ENCODE results near the gene C1orf146.

DNA sequence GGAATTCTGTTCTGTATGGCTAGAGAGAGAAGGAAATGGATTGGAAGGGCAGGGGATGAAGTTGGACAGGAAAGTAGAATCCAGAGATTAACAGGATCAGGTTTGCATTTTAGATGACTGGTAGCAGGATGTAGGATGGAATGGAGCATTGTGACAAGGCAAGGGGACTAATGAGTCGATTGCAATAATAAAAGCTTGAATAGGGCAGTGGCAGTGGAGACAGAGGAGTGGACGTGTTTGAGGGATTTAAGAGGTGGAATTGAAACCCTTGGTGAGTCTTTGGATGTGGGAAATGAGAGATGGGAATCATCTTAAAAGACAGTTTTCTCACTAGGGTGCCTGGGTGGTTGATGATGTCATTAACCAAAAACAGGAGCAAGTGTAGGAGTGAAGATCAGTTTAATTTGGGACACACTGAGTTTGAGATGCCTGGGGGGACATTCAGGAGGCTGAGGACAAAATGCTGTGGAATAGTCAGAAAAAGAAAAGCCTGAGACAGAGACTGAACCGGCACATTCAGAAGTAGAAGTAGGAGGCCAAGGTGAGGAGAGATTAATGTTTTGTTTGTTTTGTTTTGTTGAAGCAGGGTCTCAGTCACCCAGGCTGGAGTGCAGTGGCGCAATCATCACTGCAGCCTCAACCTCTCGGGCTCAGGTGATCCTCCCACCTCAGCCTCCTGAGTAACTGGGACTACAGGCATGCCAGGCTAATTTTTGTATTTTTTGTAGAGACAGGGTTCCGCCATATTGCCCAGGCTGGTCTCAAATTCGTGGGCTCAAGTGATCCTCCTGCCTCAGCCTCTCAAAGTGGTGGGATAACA is 29.1 kb upstream of the C1orf146 start:
- TF ChIP-seq RAD21 (IDR thresholded peaks at IDR 0.05; ENCODE audit: low read length) (no peak), SMC3 (IDR thresholded peaks at IDR 0.05; ENCODE audit: low read depth, low read length) (no peak), POLR2A (IDR thresholded peaks at IDR 0.05; ENCODE audit: low read depth, low read length) (no peak), BHLHE40 (IDR thresholded peaks at IDR 0.05; ENCODE audit: low read depth, low read length) (no peak), CEBPB (IDR thresholded peaks at IDR 0.05; ENCODE audit: low read depth, low read length) (no peak), FOS (IDR thresholded peaks at IDR 0.05; ENCODE audit: low read depth, low read length) (no peak), NFE2L2 (IDR thresholded peaks at IDR 0.05; ENCODE audit: low read depth, low read length) (no peak), RFX5 (IDR thresholded peaks at IDR 0.05; ENCODE audit: low read depth, low read length) (no peak), MAFK (IDR thresholded peaks at IDR 0.05; ENCODE audit: low read depth, low read length) (no peak), RCOR1 (IDR thresholded peaks at IDR 0.05; ENCODE audit: insufficient replicate concordance, low read length) (no peak), CHD1 (IDR thresholded peaks at IDR 0.05; ENCODE audit: low read depth, low read length) (no peak), MAZ (IDR thresholded peaks at IDR 0.05; ENCODE audit: borderline replicate concordance, low read depth, low read length) (no peak)
- TF ChIP-seq, protein P1, sequence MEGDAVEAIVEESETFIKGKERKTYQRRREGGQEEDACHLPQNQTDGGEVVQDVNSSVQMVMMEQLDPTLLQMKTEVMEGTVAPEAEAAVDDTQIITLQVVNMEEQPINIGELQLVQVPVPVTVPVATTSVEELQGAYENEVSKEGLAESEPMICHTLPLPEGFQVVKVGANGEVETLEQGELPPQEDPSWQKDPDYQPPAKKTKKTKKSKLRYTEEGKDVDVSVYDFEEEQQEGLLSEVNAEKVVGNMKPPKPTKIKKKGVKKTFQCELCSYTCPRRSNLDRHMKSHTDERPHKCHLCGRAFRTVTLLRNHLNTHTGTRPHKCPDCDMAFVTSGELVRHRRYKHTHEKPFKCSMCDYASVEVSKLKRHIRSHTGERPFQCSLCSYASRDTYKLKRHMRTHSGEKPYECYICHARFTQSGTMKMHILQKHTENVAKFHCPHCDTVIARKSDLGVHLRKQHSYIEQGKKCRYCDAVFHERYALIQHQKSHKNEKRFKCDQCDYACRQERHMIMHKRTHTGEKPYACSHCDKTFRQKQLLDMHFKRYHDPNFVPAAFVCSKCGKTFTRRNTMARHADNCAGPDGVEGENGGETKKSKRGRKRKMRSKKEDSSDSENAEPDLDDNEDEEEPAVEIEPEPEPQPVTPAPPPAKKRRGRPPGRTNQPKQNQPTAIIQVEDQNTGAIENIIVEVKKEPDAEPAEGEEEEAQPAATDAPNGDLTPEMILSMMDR (conservative IDR thresholded peaks at IDR 0.05; ENCODE audit: low read depth, low read length): no peak
- TF ChIP-seq, protein P2, sequence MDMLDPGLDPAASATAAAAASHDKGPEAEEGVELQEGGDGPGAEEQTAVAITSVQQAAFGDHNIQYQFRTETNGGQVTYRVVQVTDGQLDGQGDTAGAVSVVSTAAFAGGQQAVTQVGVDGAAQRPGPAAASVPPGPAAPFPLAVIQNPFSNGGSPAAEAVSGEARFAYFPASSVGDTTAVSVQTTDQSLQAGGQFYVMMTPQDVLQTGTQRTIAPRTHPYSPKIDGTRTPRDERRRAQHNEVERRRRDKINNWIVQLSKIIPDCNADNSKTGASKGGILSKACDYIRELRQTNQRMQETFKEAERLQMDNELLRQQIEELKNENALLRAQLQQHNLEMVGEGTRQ (IDR thresholded peaks at IDR 0.05; ENCODE audit: low read depth, low read length): no peak
